Frontal cortex (tissue), 4 donors: ENCODE measurements around the gene ALDH1L2. TPM values are rescaled to one million over a fixed set of nuclear protein-coding genes. Genes with fewer than 3 reads are reported as not detected.
"Not testable (repeated sequence)": the region's sequence is repeated elsewhere in the genome, so short reads cannot be mapped to it uniquely, and the experiment has no call there.

Source experiments
- DNase-seq, 2 donors: peaks; one replicate each; pipeline ENCODE4 v3.0.0; 2012; ENCODE audit warnings: low spot score in 2 of 2
- FAIRE-seq: peaks from 2 replicates; lab custom pipeline; 2012; peaks lifted over from hg19 to GRCh38; lab: Jason Lieb, UNC
- total RNA-seq: library from RNA; depleted of rRNA; stranded (reverse); fragments of >200 nt; gene quantifications from one replicate; pipeline ENCODE4 v1.2.3, GENCODE V29; 2014
- donor health status: control.
- donor health status: control.
- donor health status: control.

The ALDH1L2 gene
- 4.9 TPM for total RNA-seq

DNA sequence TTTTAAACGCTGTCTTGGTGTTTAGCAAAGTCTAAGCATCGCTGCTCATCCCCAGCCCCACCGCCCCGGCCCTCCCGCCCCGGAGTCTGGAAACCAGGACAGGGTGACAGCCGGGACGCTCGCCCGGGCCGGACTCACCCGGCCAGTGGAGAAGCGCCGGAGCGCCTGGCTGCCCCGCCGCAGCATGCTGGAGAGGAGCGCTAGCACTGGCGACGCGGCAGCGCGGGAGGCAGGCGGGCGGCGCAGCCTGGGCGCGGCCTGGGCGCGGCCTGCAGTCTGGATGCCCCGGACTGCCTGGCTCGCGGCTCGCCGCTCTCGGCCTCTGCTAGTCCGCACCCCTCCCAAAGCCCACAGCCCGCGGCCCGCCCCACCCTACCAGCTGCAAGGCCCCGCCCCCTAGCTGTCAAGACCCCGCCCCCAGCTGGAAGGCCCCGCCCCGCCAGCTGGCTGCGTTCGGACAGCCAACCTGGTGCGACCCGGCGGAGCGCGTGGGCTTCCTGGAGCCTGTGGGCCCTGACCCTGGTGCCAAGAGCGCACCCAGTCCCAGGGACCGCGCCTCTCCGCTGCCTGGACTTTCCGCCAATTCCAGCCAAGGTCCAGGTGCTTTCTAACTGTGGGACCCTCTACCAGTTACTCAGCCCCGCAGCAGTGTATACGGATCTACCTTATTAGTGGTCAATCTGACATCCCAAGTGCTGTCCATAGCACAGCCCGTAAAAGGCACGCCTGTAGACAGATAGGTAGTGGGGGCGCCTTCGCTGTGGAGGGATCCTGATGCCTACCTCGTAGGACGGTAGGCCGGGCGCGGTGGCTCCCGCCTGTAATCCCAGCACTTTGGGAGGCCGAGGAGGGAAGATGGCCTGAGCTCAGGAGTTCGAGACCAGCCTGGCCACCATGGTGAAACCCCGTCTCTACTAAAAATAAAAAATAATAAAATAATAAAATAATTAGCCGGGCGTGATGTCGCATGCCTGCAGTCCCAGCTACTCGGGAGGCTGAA lies at the start of gene ALDH1L2:
Gene ALDH1L2 (minus strand): TSS at position 208 of the 1,000 bp plus-strand sequence. CDS start 22 bp downstream, at position 186.
- FAIRE-seq (no peak), DNase-seq (peak; percentile 69 to 77)

DNA sequence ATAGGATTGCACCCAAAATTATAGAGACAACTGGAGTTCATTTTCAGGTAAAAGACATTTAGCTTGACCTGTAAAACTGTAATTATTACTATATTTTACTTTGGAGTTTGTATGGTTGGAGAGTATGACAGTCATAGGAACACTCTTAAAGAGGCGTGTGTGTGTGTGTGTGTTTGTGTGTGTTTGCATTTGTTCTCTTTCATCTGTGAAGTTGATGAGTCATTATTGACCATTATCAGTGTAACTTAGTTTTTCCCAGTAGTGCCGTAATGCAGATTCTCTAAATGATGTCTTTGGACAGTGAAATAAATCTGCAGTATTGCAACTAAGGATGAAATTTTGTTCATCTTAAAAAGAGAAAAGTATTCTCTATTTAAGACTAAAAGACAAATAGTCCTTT lies 36.3 kb upstream of the ALDH1L2 start:
- FAIRE-seq: no peak

DNA sequence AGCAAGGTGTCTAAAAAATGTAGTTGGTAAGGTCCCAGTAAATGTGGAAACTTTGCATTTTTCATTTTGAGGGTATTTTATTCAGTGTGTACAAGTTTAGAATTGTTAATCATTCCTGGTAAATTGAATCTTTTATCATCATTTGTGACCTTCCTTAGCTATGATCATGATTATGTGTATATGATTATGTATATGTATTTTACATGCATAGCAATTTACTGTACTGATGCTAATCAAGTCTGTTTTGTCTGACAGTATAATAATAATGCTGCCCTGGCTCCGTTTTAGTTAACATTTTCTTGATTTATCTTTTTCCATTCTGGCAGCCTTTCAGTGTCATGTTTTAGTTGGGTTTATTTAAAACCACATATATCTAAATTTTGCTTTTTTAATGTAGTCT lies 32.7 kb upstream of the ALDH1L2 start:
- DNase-seq (no peak), FAIRE-seq (no peak)

More for the DNA sequence above, 36.3 kb upstream of the ALDH1L2 start:
- no peak for DNase-seq

DNA sequence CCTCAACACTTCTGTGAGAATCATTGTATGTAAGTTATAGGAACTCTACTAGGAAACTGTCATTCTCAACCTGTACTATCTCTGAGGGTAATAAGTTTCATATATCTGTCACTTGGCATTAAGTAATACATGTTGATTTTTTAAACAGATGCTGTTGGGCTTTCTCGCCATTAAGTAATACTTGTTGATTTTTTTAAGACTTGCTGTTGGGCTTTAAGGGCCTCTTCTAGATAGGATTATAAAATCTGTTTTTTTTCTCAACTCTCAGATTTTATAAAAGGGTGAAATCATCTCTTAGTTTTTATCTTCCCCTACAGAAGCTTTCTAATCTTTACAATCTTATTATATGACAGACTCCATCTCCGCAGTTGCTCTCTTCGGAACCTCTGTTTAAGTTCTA lies 28.8 kb upstream of the ALDH1L2 start:
- no peak for FAIRE-seq

DNA sequence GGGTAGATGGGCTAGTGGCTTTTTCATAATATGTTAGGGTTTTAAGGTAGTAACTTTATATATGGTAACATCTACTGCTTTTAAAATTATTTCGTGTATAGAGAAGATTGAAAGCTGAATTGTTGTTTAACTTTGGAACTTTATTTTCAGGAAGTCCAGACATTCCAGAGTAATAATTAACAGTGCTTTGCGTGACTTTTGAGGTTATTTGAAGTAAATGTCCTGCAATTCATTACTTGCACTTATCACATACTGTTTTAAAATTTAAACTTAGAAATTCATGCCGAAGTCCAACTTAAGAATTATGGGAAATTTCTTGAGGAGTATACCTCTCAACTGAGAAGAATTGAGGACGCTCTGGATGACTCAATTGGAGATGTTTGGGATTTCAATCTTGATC lies 26.6 kb upstream of the ALDH1L2 start:
- FAIRE-seq (no peak), DNase-seq (no peak)

More for the DNA sequence above, 28.8 kb upstream of the ALDH1L2 start:
- no peak for DNase-seq

DNA sequence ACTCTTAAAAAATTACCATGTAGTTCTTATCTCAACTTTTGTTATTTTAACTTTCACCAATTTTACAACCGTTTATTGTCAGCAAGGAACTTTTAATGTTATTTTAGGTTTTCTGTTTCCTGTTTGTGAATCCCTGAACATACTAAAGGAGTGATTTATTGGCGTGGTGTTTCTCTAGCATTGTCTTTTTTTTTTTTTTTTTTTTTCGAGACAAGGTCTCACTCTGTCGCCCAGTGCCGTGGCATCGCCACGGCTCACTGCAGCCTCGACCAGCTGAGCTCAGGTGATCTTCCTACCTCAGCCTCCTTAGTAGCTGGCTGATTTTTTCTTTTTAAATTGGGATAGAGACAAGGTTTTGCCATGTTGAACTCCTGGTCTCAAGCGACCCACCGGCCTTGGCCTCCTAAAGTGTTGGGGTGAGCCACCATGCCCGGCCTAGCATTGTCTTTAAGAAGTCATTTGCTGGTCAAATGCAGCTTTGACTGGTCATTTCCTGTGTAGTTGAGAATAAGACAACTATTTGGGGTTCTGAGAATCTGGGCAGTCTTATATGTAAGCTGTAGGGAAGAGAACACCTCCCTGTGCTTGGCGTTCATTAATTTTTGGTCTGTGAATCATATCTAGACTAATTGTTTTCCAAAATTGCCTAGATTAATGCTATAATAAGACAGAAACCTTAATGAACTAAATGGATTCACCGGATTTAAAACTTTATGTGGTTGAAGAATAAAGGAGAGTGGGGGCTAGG lies 25.4 kb upstream of the ALDH1L2 start:
- no peak for FAIRE-seq

DNA sequence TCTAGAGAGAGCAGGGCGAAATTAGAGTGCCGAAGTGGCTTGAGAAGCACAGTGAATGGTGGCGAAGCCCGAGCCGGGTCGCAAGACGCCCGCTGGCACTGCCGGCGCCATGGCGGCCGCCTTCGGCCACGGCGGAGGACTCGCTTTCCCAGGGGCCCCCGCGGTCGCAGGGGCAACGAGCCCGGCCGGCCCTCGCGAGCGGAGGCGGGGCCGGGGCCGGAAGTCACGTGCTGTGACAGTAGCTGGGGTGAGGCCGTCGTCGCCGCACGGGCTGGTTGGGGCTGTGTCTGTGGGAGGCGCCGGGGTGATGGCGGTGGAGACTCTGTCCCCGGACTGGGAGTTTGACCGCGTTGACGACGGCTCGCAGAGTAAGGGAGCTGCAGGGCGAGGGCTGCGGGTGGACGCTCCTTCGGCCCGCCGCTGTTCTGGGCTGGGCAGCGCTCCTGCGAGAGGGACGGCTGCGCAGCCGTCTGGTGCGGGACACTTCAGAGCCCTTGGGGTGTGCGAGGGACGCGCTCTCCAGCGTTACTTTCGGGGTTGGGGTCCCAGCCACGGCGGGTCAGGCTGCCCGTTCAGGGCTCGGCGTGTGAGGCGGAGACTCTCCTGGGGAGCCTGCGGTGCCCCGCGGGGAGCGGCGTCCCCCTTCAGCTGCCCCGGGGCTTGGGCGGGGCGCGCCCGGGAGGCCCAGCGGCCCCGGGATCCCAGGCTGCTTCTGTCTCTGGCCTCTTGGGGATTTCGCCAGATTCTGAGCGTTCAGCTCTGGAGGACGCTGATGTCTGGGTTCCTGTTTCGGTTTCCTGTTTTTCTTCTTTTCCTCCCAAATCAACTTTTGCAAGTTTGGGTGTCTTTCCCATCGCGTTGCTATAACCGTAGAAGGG lies 23.5 kb upstream of the ALDH1L2 start, which contains the start of gene WASHC4:
Gene WASHC4 (plus strand): TSS at position 238 of the 878 bp plus-strand sequence. CDS start 70 bp downstream, at position 308.
- DNase-seq (peak; percentile 97 to 98), FAIRE-seq (no peak)

More for the DNA sequence above, 25.4 kb upstream of the ALDH1L2 start:
- DNase-seq: no peak

DNA sequence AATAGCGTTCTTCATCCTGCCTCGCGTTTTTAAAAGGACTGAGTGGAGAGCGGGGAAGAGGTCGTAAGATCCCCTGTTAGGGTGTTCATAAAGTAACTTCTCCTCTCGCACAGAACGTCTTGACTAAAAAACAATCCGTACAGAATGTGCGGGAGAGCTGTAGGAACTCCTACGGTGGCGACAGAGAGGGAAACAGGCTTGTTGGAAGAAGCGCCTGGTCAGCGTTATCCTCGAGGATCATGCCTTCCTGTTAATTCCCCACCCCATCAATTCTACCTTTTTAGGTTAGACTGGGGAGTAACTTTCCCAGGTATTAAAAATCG lies 22.9 kb upstream of the ALDH1L2 start:
- DNase-seq (peak in 1 of 2 donors; percentile 38), FAIRE-seq (no peak)

DNA sequence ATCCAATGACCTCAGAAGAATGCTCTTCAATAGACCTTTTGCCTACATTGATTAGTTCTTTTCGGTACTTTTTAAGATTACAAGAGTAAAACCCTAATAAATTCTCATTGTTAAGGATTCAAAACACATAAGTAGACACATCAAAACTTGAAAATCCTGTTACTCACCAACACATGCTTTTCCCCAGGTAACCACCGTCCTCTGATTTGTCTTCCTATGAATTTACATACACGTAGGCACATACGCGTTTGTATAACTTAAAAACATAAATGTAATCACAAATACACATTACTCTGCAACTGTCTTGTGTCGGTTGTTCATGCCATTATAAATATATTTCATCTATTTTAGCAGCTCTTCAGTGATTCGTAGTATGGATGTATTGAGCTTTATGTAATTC lies 22.4 kb upstream of the ALDH1L2 start:
- no peak for FAIRE-seq
- DNase-seq: no peak

DNA sequence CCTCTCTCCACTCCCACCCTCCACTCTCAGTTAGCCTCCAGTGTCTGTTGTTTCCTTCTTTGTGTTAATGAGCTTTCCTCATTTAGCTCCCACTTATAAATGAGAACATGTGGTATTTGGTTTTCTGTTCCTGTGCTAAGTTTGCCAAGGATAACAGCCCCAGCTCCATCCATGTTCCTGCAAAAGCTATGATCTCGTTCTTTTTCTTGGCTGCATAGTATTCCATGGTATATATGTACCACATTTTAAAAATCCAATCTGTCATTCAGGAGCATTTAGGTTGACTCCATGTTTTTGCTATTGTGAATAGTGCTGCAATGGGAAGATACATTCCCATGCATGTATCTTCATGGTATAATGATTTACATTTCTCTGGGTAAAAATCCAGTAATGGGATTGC lies 20.5 kb upstream of the ALDH1L2 start:
- DNase-seq (no peak), FAIRE-seq (no peak)

DNA sequence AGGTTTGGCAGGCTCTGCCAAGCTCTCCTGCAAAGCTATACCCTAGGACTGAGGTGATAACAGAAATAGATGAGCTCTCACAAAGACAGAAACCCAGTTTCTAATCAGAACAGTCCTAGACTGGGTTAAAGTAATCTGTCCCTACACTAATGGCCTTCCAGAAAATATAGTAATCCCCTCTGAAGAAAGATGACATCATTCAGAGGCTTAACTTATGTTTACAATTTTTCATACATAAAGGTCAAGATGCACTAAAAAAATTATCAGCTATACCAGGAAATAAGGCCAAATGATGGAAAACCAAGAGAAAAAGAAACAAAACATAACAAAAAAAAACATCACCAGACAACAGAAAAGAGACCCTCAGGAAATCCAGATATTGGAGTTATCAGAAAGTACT lies 18.4 kb upstream of the ALDH1L2 start:
- DNase-seq (no peak), FAIRE-seq (no peak)

DNA sequence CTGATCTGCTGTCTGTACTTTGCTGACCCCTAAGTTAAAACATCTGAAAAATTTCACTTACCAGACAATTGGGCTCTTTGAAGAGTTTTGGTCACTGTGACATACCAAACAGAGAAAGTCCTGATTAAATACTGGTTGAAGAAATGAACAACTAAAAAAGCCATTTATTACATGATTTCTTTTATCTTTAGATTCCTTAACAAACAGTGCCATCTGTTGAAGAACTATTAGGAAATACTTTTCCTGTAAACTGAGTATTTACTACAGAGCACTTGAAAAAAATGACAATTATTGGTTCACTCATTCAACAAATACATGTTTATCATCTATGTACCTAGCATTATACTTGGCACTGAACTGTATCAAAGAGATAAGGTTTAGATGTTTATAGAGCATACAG lies 16.7 kb upstream of the ALDH1L2 start:
- no peak for FAIRE-seq
- DNase-seq: no peak

DNA sequence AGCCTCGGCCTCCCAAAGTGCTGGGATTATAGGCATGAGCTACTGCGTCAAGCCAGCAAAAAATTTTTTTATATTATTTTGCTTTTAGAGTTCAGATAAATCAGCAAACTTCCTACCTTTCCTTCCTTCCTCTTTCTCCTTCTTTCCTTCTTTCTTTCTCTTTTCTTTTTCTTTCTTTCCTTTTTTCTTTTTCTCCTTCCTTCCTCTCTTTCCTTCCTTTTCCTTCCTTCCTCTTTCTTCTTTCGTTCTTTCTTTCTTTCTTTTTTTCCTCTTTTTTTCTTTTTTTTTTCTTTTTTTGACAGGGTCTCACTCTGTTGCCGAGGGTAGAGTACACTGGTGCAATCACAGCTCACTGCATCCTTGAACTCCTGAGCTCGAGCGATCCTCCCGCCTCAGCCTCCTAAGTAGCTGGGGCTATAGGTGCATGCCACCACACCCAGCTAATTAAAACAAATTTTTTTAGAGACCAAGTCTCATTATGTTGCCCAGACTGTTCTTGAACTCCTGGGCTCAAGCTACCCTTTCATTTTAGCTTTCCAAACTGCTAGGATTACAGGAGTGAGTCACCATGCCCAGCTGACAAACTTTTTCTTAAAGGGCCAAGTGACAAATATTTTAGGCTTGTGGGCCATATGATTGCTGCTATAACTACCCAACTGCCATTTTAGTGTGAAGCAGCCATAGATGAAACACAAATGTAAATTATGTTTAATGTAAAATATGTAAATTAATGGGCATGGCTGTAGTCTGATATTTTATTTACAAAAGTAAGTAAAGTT lies 16.1 kb upstream of the ALDH1L2 start:
- DNase-seq: no peak

DNA sequence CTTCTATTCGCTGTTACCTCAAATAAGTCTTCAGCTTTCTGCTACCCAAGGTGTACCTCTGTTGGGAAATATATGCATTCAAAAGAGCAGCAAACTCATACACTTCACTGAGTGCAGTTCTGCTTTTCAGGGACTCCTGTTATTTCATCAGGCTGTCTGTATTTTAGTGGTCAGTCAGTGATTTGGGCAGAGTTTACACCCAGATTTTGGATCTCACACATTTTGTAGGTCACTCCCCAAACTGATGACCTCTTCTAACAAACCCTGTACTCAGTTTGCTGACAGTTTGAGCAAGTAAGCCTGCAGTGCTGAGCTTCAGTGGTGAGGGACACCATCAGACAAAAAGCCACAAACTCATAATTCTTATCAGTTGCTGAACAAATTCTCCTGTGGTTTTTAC lies 15.1 kb upstream of the ALDH1L2 start:
- FAIRE-seq: no peak

More for the DNA sequence above, 16.1 kb upstream of the ALDH1L2 start:
- FAIRE-seq: no peak

DNA sequence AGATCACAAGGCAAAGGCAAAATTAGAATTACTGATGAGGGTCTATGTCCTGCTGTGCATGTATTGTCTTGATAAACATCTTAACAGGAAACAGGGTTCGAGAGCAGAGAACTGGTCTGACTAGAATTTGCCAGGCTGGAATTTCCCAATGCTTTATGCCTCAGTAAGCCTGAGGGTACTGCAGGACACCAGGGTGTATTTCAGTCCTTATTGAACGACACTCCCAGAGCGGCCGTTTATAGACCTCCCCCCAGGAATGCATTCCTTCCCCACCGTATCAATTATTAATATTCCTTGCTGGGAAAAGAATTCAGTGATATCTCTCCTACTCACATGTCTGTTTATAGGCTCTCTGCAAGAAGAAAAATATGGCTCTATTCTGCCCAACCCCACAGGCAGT lies 11.1 kb upstream of the ALDH1L2 start:
- DNase-seq, FAIRE-seq: not testable (repeated sequence)

More for the DNA sequence above, 15.1 kb upstream of the ALDH1L2 start:
- DNase-seq: no peak

DNA sequence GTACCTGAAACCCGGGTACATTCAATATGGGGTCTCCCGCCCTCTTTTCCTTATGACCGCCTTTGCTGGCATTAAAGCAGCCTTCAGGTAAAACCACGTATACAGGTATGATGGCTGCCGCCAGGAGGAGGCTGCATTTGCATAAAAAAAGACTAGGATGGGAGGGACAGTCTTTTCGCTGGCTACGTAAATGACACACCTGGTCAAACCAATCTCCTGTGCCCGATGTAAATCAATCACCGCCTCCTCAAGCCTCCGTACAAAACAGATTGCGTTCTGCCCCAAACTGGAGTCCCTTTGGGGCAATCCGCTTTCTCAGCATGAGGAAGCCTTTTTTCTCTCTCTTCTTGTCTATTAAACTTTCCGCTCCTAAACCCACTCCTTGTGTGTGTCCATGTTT lies 8.1 kb upstream of the ALDH1L2 start:
- DNase-seq (no peak), FAIRE-seq (no peak)

DNA sequence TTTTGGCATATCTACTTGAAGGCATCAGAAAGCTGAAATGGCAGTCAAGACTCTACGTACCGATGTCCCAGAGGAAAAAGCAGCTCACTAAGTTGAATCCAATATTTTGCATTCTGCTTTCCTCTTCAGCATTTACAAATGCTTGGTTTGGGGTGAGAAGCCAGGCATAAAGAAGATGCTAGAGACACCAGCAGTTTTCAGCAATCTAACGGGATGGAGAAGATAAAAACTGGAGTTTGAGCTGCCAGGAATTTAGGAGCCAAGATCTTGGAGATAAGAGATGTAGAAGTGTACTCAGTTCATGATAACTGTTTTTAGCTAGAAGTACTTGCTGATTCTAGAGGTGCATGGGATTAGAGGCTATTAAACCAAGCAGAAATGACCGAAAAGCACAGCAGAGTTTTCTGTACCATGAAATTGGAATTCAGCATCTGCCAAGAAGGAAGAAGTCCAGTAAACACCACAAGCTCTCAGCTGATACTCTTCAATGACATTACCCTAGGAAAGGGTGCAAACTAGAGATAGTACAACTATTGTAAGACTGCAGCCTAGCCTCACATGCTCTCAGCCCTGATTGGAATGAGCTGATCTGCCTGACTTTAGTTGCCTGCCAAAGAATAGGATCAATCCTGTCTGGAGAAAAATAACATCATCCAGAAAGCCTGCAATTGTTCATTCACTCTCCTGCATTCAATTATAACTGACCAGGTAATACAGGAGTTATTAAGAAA lies 7.4 kb upstream of the ALDH1L2 start:
- FAIRE-seq: no peak

DNA sequence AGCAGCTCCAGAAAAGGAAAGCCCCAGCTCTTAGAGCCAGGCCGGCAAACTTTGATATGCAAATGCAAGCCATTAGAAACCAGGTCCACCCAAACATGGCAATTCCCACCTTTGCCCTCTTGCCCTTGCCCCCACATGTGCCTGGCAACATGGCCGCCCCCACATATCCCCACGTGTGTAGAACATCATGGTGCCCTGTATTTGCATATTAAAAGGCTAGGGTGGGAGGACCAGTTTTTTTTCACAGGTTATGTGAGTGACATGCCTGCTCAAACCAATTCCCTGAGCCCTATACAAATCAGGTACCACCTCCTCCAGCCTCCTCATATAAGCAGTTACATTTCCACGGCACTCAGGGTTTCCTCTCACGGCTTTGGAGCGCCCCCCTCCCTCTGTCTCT lies 6.1 kb upstream of the ALDH1L2 start:
- no peak for FAIRE-seq
- DNase-seq: no peak

More for the DNA sequence above, 7.4 kb upstream of the ALDH1L2 start:
- DNase-seq: no peak
